GM21526 (cell line): ENCODE measurements around the gene CFAP100.

ENCODE experiments used
- ATAC-seq: cut with Tn5 transposase; IDR thresholded peaks from one replicate; pipeline ENCODE4 v1.9.1; 2021; ENCODE audit warnings: moderate library complexity; ENCODE audit not compliant: unreplicated experiment, low FRiP score

The CFAP100 gene

DNA sequence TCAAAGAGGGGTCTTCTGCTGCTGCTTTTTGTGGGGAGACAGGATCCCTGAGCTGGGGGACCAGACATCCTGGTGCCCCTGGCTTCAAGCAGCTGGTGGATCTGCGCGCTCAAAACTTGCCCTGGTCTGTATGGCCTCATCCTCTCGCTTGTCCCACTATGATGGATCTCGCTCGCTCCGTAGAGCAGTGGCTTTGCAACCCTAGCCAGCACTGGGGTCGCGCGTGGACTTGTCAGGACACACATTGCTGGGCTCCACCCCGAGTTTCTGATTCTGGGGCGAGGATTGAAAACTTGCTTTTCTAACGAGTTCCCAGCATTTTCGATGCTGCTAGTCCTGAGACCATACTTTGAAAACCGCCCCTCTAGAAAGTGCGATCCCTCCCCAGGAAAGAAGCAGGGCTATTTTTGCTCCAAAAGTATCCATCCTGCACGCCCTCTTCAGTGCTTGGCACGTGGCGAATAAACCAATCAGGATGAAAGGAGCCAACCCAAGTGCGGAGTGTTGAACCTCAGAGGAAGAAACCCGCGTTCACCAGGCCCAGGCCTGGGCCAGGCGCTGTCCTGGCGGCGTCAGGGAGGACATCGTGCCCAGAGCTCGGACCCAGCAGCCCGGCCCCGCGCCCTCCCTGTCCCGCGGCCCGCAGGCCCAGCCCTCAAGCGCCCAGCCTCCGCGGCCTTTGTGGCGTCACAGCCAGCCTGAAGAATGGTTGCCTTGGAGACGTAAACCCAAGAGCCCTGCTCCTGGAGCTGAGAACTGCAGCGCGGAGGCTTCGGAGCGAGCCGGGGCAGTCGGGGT lies at the start of gene CFAP100:
Gene CFAP100 (plus strand): TSS at position 731 of the 798 bp plus-strand sequence. CDS start 1,092 bp downstream, outside the sequence.
- ATAC-seq, result no peak

DNA sequence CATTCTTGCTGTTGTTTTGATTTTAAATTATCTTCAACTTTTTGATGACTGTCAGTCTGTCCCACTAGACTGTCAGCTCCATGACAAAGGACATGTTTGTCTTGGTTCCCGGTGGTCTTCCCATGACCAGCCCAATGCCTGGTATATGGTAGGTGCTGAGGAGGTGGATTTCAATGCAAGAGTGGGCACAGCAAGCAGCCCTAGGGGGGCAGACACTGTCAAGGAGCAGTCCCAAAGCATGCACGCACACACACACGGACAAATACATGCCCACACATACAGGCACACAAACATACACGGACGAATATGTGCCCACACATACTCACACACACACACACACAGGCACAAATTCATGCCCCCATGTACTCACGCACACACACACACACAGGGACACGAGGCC lies 49.5 kb upstream of the CFAP100 start:
- ATAC-seq, result no peak

DNA sequence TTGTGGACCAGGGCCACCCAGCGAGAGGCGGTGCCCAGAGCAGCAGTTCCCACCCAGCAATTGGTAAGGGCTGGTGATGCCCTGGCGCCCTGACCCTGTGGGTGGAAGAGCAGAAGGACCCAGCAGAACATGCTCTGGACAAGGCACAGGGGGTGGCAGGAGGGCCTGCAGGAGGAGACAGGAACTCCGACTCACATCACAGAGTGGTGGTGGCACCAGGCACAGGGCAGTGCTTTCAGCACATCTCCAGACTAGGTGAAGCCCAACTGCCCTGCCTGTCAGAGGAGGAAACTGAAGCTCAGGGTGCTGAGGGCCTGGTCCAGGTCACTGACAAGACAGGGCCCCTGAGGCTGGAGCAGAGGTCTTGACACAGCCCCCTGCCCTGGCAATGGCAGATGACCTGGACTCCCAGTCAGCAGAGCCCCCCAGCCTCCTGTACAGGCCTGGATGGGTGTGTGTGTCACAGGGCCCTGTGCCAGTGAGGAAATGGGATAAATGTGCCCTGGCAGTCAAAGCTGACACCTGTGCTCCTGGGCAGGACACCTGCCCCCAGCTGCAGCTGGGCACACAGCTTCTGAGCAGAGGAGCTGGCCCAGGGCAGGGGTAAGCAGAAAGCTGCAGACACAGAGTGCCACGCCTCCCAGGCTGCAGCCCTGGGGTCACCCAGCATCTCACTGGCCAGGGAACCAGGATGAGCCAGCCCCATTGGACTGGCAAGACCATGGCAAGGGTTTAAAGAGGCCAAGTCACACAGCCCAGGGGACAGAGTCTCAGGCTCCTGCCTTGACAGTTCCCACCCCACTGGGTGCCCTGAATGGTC lies 48.9 kb upstream of the CFAP100 start:
- no peak for ATAC-seq

DNA sequence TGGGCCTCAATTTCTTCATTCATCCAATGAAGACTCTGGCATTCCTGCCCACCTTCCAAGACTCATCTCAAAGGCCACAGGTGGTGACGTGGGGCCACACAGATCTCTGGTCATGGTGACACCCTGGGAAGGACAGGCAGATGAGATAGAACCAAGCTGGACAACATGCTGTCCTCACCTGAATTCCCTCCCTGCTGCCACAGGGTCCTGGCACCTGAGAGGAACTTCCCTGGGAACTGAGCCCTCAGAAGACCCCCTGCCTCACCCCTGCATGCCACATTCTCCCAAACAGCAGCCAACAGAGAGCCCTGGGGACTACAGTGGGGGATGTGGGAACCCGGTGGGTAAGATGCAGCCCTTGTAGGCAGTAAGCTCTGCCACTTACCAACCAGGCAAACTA lies 48.2 kb upstream of the CFAP100 start:
- no peak for ATAC-seq

DNA sequence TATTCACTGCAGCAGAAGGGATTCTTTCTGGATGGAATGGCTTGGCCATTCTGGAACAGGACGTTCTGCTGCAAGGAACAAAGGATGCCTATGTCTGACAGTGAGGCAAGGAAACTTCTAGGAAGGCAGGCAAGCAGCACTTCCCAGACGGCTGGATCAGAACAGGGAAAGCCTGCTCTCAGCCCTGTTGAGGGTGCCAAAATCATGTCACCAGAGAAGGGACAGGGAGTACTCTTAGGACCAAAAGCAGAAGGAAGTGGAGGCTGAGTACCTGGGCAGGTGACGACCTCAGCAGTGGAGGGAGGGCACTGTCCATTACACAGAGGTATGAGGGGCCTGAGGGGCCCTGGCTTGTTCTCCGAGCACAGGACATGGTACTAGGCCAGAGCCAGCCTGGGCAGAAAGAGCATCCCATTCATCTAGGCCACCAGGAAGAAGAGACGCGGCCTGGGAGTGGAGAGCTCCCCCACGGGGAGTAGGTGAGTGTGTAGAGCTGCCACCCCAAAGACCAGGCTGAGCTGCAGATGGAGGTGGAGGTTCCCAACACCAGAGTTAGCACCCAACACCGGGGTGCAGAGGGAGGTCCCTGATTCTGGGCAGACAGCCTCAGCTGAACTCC lies 47.1 kb upstream of the CFAP100 start:
- no peak for ATAC-seq

DNA sequence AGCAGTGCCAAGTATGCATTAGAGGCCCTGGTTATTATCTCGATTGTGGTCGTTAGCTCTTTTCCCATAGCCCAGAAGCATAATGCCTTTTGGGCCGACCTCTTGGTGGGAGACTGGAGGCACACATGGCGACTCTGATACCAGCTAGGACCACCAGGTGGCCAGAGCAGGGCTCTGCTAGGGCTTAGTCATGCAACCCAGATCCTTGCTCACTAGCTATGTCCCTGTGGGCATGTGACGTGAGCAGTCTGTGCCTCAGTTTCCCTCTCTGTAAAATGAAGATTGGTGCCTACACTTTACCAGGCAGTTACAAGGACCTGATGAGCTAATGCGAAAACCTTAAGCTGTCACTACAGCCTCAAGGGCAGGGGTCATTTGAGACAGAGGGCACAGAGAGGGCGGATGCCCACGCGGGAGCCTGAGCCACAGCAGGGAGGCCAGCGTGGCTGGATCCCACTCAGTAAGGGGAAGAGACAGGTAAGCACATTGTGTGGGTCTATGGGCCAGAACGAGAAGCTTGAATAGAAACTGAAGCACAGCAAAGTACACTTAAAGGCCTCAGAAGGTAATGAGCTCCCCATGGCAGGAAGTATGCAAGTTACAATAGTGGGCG lies 46.3 kb upstream of the CFAP100 start:
- ATAC-seq, result no peak

DNA sequence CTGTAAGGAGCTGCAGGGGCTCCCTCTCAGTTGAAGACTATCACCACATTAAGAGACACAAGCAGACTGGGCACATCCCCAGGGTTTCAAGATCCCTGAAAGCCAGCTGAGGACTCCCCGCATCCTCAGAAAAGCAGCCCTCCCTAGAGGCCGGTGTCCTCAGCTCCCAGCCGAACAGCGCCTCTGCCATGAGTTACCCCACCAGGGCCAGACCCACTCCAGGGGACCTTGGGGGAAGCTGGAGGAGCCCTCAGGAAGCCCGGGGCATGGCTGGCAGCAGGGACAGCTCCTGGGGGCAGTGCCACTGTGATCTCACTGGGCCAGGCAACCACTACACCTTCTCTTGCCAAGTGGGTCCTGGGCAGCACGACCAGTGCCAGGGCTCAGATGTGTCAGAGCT lies 45.6 kb upstream of the CFAP100 start:
- no peak for ATAC-seq

DNA sequence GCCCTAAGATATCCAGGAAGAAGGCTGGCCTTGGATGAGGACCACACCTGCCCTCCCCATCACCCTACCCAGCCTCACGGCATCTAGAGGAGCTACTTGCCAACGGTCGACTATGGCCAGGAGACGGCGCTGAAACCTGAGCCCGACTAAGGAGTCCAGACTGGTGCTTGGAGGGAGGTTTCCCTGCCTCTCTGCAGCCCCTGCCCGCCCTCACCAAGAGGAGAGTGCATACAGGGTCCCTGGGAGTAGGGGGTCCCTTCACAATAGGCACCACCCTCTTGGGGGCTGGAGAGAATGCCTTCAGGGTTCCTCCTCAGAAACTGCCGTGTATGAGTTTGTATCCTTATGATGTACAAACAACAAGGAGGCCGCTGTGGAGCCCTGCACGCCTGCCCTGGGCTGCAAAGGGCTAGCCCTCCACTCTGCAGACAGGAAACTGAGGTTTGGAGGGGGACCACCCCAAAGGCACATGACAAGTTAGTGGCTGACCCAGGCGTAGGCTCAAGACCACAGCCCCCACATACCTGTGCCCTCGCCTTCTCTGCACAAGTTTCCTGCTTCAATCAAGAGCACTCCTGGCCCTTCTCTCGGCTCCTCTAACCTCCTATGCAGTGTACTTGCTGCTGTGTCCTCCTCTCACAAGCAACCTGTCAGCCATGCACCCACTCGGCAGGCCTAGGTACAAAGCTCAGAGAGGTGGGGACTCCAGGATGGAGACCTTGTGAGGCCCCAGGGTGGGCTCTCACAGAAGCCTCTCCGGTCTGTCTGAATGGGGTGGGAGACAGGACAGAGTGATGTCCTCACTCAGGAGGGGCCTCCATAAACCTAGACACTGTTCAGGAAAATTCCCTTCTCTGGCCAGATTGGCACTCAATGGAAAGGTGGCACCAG lies 44.9 kb upstream of the CFAP100 start:
- no peak for ATAC-seq

DNA sequence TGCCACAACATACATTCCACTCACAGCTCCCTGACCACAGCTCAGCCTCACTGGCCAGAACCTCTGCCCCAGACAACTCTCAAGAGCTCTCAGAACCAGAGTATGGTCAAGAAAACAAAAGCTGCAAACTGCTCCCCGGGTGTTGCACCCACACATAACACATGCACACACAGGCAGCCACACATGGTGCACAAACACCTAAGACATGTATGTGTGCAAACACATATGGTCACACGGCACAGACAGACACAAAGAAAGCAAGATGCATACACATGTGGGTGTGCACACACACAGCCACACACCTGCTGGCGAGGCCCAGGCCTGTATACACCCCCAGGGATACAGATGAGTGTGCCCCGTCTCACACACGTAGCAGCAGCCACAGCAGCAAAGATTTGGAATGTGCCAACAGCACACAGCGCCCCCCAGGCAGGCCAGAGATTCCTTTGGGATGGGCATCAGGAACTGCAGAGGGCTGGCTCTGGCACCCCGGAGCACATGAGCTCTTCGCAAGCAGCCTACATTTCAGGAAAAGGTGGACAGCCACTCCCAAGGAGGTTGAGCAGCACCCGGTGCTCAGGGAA lies 44.1 kb upstream of the CFAP100 start:
- ATAC-seq, result no peak

DNA sequence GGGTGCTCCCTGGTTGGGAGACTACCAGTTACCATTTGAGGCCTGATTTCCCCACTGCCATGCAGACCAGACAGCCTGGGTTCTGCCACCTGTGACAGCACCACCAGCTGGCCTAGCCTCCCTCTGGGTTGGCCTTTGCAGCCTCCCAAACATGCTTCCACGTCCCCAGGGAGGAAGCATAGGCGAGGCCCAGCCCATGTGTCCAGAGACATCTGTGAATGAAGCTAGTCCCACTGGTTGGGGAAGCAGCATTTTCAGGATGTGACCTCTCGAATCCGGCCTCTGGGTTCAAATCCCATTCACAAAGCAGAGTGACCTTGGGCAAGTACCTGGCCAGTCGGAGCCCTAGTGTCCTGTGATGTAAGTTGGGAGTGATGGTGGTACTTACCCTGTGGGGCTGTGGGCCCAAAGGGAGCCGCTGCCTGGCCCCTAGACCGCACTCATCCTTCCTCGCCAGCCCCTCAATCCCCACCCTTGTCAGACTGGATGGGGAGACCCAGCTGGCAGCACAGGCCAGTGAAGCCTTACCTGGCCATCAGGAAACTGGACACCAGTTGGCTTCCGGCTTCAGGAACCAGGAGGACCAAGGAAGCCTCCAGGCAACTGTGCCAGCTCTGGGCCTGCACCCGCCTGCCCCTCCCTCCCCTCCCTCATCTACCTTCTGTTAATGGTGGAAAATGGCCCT lies 43.5 kb upstream of the CFAP100 start:
- no peak for ATAC-seq

DNA sequence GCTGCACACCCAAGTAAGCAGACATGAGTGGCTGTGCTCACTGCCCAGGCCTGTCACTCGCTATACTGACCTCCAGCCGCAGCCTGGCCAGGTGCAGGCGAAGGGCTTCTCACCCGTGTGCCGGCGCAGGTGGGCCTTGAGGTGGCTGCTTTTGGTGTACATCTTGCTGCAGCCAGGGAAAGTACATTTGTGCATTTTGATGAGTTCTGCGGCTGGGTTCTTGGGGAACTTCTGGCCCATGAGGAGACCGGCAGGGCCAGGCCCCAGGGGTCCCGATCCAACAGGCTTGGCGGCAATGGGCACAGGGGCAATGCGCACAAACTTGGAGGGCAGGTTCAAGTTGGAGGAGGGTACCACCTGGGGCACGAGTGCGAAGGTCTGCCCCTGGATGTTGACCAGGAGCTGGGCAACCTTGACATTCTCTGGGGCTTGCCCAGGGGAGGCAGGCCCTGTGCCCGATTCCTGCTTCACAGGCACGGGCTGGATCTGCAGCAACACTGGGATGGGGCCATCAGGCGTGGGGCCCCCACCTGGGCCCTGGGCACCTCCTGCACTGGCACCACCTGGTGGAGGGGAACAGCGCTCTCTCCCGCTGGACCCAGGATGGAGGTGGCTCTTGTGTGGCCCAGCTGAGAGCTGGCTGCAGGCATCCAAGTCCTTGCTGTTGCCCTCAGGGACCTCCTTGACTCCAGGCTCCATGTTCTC lies 42.8 kb upstream of the CFAP100 start:
- no peak for ATAC-seq

DNA sequence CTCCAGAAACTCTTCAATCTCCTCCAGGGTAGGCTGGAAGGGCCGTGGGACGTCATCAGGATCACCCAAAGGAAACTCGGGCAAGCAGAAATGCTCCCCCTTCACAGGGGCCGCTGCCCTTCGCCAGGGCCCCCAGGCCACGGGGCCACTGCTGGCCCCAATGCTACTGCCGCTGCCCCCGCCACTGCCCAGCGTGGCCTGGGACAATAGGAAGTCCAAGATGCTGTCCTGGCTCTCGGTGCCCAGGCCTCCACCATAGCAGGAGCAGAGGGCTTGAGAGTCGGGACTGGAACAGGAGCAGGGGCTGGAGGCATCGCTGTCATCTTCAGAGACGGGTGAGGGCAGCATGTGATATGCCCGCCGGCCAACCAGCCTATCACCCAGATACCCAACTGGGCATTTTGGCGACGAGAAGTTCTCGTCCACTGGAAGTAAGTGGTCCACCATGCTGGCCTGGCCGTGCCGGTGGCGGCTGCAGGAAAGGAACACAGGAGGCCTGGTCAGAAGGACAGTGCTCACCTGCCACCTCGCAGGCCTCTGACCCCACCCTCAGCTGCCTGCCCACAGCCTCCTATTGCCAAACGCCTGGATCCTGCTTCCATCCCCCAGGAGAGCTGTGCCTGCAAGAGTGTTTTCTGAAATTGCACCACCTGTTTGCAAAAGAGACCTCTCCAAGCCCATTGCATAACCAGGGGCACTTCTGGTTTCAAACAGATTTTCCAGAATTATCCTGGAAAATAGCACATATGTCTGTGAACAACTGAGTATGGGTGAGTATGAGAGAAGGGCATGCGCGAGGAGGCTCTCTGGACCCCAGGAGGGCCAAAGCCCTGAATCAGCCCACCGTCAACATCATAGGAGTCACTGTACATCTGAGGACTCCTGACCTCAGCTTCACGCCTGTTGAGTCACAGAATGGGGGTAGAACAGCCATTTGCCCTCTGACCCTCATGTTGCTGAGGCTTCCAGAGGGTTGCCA lies 41.9 kb upstream of the CFAP100 start:
- ATAC-seq, result no peak

DNA sequence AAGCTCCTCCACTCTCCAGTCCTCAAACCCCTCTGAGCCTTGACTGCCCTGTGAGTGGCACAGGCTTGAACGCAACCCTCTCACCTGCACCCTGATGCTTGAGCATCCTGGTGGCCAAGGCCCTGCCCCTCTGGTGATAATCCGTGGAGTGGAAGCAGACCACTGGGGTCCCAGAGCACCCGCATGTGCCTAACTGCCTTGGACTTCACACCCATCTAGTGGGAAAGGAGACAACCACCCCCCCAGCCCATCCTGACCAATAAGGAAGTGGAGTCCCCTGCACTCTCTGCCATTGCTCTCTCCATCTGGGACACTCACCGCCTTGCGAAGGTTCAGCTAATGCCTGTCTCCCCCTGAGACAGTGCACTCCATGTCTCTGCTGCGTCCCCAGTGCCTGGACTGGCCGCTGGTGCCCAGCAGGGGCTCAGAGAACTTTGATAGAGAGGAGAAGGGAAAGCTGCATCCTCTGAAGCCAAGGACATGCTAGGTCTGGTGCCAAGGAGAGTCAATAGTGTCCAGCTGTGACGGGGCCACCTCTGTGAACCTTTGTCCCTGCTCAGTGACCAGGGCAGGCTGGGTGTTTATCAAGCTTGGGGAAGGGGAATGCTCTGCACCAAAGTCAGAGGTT lies 40.9 kb upstream of the CFAP100 start:
- no peak for ATAC-seq

DNA sequence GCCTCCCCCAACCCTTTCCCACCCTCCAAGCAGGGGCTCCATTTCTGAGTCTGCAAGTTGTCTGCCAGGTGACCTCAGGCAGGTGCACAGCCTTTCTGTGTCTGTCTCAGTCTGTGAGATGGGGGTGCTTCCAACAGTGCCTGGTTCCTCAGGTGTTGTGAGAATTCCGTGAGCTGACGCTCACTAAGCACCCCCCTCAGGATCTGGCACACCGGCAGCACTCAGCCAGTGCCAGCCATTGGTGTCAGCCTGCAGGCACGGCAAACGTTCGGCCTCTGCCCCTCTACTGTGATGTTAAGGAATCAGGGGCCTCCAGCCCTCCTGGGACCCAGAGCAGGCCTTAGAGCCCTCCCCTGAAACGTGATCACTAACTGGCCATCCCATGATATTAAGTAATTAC lies 39.9 kb upstream of the CFAP100 start:
- no peak for ATAC-seq

DNA sequence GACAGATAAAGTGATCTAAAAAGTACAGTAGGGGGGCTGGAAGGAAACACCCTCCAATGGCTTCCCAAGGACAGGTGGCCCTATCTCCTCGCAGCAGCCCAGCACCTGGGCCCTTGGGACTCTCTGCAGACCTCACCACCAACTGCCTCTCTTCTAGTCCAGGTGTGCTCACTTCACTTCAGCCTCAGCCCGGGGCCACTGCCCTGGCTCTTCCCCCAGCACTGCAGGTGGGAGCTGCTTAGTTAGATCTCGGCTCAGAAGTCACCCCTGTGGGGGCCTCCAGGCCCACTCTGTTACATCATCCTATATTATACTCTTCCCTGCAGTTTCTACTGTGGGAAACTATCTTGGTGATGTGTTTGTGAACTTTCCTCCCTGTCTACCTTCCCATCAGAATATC lies 39.5 kb upstream of the CFAP100 start:
- no peak for ATAC-seq

DNA sequence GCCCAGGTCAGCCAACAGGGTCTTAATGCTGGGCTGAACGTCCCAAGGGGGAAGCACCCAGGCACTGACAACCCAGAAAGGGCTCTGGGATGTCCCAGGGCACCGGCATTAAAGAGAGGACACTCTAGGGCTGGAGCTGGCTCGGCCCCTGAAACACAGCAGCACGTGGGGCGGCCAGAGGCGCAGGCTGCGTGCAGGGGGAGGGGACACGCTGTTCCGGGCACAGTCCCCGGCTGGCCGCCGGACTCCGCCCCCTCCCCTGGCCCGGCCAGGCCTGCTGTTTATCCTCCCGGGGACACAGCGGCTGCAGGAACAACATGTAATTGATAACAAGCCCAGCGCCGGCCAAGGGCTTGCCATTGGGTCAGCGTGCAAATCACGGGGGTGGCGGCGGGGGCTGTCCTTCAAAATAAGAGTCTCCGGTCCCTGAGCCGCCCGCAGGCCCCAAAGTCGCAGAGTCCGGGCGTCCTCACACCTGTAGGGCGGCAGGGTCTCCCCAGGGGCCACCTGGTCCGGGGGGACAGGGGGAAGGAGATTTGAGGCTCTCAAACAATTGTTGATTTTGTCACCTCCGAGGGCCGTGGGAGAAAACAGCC lies 38.8 kb upstream of the CFAP100 start:
- ATAC-seq, result no peak
